PC-3 (cell line): ENCODE results near the gene MAP7.

Source experiments
- EZH2 ChIP-seq: fragments of 300-600 bp; sonication (generic); IDR thresholded peaks from one replicate; pipeline ENCODE4 v1.6.1; 2017; ENCODE audit warnings: antibody characterized with exemption, mild to moderate bottlenecking, low read length; ENCODE audit not compliant: unreplicated experiment
- EZH2phosphoT487 ChIP-seq: fragments of 300-600 bp; sonication (generic); IDR thresholded peaks from 2 replicates; pipeline ENCODE4 v1.6.1; 2018; ENCODE audit warnings: mild to moderate bottlenecking, antibody characterized with exemption, low read length, borderline replicate concordance
- TF ChIP-seq, protein P1 (sequence below): fragments of 300-600 bp; sonication (generic); conservative IDR thresholded peaks from 2 replicates; pipeline ENCODE4 v1.5.1; 2017; ENCODE audit warnings: antibody characterized with exemption, low read depth, mild to moderate bottlenecking, low read length

DNA sequence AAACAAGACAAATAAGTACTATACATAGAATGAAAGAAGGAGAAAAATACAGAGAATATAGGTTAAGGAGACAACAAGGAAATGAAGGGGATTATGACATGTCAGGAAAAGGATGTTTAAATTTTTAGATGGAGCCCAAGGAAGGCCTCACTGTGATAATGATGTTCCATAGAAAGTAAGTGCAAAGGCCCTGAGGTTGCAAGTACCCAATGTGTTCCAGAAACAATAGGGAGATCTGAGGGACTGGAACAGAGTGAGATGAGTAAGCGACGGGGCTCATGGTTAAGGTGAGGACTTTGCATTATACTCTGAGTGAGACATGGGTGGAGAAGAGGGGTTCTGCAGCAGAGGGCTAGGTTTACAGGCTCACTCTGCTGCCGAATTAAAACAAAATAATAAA is 137.8 kb downstream of the MAP7 start:
- TF ChIP-seq, protein P1, sequence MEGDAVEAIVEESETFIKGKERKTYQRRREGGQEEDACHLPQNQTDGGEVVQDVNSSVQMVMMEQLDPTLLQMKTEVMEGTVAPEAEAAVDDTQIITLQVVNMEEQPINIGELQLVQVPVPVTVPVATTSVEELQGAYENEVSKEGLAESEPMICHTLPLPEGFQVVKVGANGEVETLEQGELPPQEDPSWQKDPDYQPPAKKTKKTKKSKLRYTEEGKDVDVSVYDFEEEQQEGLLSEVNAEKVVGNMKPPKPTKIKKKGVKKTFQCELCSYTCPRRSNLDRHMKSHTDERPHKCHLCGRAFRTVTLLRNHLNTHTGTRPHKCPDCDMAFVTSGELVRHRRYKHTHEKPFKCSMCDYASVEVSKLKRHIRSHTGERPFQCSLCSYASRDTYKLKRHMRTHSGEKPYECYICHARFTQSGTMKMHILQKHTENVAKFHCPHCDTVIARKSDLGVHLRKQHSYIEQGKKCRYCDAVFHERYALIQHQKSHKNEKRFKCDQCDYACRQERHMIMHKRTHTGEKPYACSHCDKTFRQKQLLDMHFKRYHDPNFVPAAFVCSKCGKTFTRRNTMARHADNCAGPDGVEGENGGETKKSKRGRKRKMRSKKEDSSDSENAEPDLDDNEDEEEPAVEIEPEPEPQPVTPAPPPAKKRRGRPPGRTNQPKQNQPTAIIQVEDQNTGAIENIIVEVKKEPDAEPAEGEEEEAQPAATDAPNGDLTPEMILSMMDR: no peak
- TF ChIP-seq EZH2phosphoT487: no peak
- TF ChIP-seq EZH2: no peak
